ENCODE data around the gene SLC22A4. TPM values are rescaled to one million over a fixed set of nuclear protein-coding genes. Genes with fewer than 3 reads are reported as not detected.

SLC22A4 gene
- total RNA-seq, 2 donors from 2014 or later, result 0.68 TPM; not detected in 1

- H3K27me3 ChIP-seq (ENCODE audit: control insufficient read depth, insufficient read depth, low read length, poor library complexity, severe bottlenecking), result no peaks in the 10 kb centered on the region
Measured at GRCh38 chr5:132388244-132389050, 94.3 kb downstream of the SLC22A4 start.

GRCh38 chr5:132389051-132389331 lies 94.8 kb downstream of the SLC22A4 start:
- no peak overlapping the region for H3K27ac Mint-ChIP-seq

More at GRCh38 chr5:132388244-132389050, 94.3 kb downstream of the SLC22A4 start:
- Histone ChIP-seq H3K9ac (ENCODE audit: extremely low read depth, low read length, poor library complexity, severe bottlenecking) (no peak overlapping the region), H3K4me3 (ENCODE audit: low read length) (no peak overlapping the region), H3K36me3 (ENCODE audit: control insufficient read depth, insufficient read depth, low read length) (no peaks in the 10 kb centered on the region), H3K27ac (ENCODE audit: low read depth, low read length) (no peak overlapping the region), H3K4me1 (ENCODE audit: control insufficient read depth, insufficient read depth, low read length) (peaks cover 18% of the 10 kb centered on the region), H3K9me3 (ENCODE audit: control insufficient read depth, low read length) (no peaks in the 10 kb centered on the region)
- WGBS, 2 experiments (ENCODE audit: insufficient coverage in 1 of 2, insufficient read length in 1 of 2), result 84 to 86% methylated on average over 4 to 8 of the region's 8 CpGs
- no peaks in the 10 kb centered on the region for H3K9me3 Mint-ChIP-seq
- peaks cover 20% of the 10 kb centered on the region for H3K4me1 Mint-ChIP-seq
- H3K27ac Mint-ChIP-seq, result no peak overlapping the region
- no peak overlapping the region for H3K4me3 Mint-ChIP-seq
- no peaks in the 10 kb centered on the region for H3K27me3 Mint-ChIP-seq (ENCODE audit: insufficient read depth)
- peak; percentile 36 for DNase-seq
- no peaks in the 10 kb centered on the region for H3K36me3 Mint-ChIP-seq (ENCODE audit: low read depth)
- no peak for TF ChIP-seq CTCF (conservative IDR thresholded peaks at IDR 0.05)

GRCh38 chr5:132389585-132390286 lies 95.5 kb downstream of the SLC22A4 start:
- H3K27ac ChIP-seq (ENCODE audit: low read depth, low read length), result no peak overlapping the region
- TF ChIP-seq CTCF (conservative IDR thresholded peaks at IDR 0.05), result no peak
- Mint-ChIP-seq H3K4me1 (peaks cover 20% of the 10 kb centered on the region), H3K27me3 (ENCODE audit: insufficient read depth) (no peaks in the 10 kb centered on the region), H3K4me3 (no peak overlapping the region), H3K27ac (peak overlapping the region; percentile 60), H3K36me3 (ENCODE audit: low read depth) (no peaks in the 10 kb centered on the region), H3K9me3 (no peaks in the 10 kb centered on the region)
- H3K36me3 ChIP-seq (ENCODE audit: control insufficient read depth, insufficient read depth, low read length), result no peaks in the 10 kb centered on the region
- H3K4me1 ChIP-seq (ENCODE audit: control insufficient read depth, insufficient read depth, low read length), result peaks cover 18% of the 10 kb centered on the region
- WGBS, 2 experiments (ENCODE audit: insufficient coverage in 1 of 2, insufficient read length in 1 of 2), result 95% methylated on average over 8 to 10 of the region's 10 CpGs
- no peaks in the 10 kb centered on the region for H3K9me3 ChIP-seq (ENCODE audit: control insufficient read depth, low read length)
- peak; percentile 65 for DNase-seq
- H3K27me3 ChIP-seq (ENCODE audit: control insufficient read depth, insufficient read depth, low read length, poor library complexity, severe bottlenecking), result no peaks in the 10 kb centered on the region
- H3K4me3 ChIP-seq (ENCODE audit: low read length), result no peak overlapping the region
- no peak overlapping the region for H3K9ac ChIP-seq (ENCODE audit: extremely low read depth, low read length, poor library complexity, severe bottlenecking)

More at GRCh38 chr5:132389051-132389331, 94.8 kb downstream of the SLC22A4 start:
- H3K4me1 Mint-ChIP-seq, result peaks cover 20% of the 10 kb centered on the region
- Histone ChIP-seq H3K4me1 (ENCODE audit: control insufficient read depth, insufficient read depth, low read length) (peaks cover 18% of the 10 kb centered on the region), H3K4me3 (ENCODE audit: low read length) (no peak overlapping the region), H3K27me3 (ENCODE audit: control insufficient read depth, insufficient read depth, low read length, poor library complexity, severe bottlenecking) (no peaks in the 10 kb centered on the region), H3K9ac (ENCODE audit: extremely low read depth, low read length, poor library complexity, severe bottlenecking) (no peak overlapping the region), H3K36me3 (ENCODE audit: control insufficient read depth, insufficient read depth, low read length) (no peaks in the 10 kb centered on the region), H3K27ac (ENCODE audit: low read depth, low read length) (no peak overlapping the region), H3K9me3 (ENCODE audit: control insufficient read depth, low read length) (no peaks in the 10 kb centered on the region)
- no peak for DNase-seq
- H3K27me3 Mint-ChIP-seq (ENCODE audit: insufficient read depth), result no peaks in the 10 kb centered on the region
- H3K4me3 Mint-ChIP-seq, result no peak overlapping the region
- no peaks in the 10 kb centered on the region for H3K9me3 Mint-ChIP-seq
- no peak for TF ChIP-seq CTCF (conservative IDR thresholded peaks at IDR 0.05)
- WGBS, 2 experiments (ENCODE audit: insufficient coverage in 1 of 2, insufficient read length in 1 of 2), result 89 to 100% methylated on average over 1 of the region's 1 CpG
- H3K36me3 Mint-ChIP-seq (ENCODE audit: low read depth), result no peaks in the 10 kb centered on the region
